ENCODE results near the gene CXCR1.

DNA sequence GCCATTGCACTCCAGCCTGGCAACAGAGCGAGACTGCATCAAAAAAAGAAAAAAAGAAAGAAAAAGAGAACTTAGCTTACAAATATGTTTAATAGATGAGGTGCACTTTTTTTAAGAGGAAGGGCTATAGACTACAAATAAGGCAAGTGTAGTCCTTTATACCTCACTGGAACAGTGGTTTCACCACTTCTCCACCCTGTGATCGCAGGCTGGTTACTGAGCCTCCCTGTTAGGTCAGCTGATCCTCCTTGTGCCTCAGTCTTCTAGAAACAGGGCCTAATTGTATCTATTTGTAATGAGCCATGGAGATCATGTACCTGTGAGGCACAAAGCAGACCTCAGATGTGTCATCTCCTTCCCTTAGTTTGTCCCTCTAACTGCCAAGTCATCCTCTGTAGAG lies 36.4 kb downstream of the CXCR1 start:
- TF ChIP-seq POLR2A (IDR thresholded peaks at IDR 0.05), result no peak
- TF ChIP-seq, protein P1, sequence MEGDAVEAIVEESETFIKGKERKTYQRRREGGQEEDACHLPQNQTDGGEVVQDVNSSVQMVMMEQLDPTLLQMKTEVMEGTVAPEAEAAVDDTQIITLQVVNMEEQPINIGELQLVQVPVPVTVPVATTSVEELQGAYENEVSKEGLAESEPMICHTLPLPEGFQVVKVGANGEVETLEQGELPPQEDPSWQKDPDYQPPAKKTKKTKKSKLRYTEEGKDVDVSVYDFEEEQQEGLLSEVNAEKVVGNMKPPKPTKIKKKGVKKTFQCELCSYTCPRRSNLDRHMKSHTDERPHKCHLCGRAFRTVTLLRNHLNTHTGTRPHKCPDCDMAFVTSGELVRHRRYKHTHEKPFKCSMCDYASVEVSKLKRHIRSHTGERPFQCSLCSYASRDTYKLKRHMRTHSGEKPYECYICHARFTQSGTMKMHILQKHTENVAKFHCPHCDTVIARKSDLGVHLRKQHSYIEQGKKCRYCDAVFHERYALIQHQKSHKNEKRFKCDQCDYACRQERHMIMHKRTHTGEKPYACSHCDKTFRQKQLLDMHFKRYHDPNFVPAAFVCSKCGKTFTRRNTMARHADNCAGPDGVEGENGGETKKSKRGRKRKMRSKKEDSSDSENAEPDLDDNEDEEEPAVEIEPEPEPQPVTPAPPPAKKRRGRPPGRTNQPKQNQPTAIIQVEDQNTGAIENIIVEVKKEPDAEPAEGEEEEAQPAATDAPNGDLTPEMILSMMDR (IDR thresholded peaks at IDR 0.05), result no peak

All from sigmoid colon (tissue), 3 donors.